GM23338 (cell line): Measurements from ENCODE around the gene SASH1. TPM values are rescaled to one million over a fixed set of nuclear protein-coding genes. Genes with fewer than 3 reads are reported as not detected.

Source experiments
- ATAC-seq: fragments of 200-7000 bp; cut with Tn5 transposase; 3 replicates; pipeline ENCODE4 v1.9.1; 2020
- DNase-seq: peaks from one replicate; pipeline ENCODE4 v3.0.0-alpha.2; 2015; ENCODE audit warnings: low spot score
- H2AFZ ChIP-seq: fragments of 200-600 bp; sonication (generic); 2 replicates; pipeline ENCODE4 v1.8.0; 2016; ENCODE audit warnings: antibody characterized with exemption, mild to moderate bottlenecking, moderate library complexity
- H3F3A ChIP-seq: fragments of 200-600 bp; sonication (generic); replicated peaks from 2 replicates; pipeline ENCODE4 v1.8.0; 2017; ENCODE audit warnings: antibody characterized with exemption, mixed run types, low read depth
- H3K27ac ChIP-seq: fragments of 200-600 bp; sonication (generic); 2 replicates; pipeline ENCODE4 v1.6.1; 2016; ENCODE audit warnings: low read depth
- H3K27me3 ChIP-seq: fragments of 200-600 bp; sonication (generic); 2 replicates; pipeline ENCODE4 v1.8.0; 2016; ENCODE audit warnings: mild to moderate bottlenecking, mixed run types, moderate library complexity; ENCODE audit not compliant: insufficient read depth
- H3K36me3 ChIP-seq: fragments of 200-600 bp; sonication (generic); 2 replicates; pipeline ENCODE4 v1.8.0; 2016; ENCODE audit warnings: mild to moderate bottlenecking; ENCODE audit not compliant: insufficient read depth
- H3K4me1 ChIP-seq: fragments of 200-600 bp; sonication (generic); 2 replicates; pipeline ENCODE4 v1.8.0; 2016; ENCODE audit warnings: mild to moderate bottlenecking, moderate library complexity; ENCODE audit not compliant: insufficient read depth
- H3K4me2 ChIP-seq: fragments of 200-600 bp; sonication (generic); 2 replicates; pipeline ENCODE4 v1.7.1; 2017; ENCODE audit warnings: mixed run types
- H3K4me3 ChIP-seq: fragments of 200-600 bp; sonication (generic); 2 replicates; pipeline ENCODE4 v1.6.1; 2016; ENCODE audit warnings: mixed run types
- H3K79me2 ChIP-seq: fragments of 200-600 bp; sonication (generic); replicated peaks from 2 replicates; pipeline ENCODE4 v1.8.0; 2017; ENCODE audit warnings: mild to moderate bottlenecking; ENCODE audit not compliant: insufficient read depth
- H3K9me2 ChIP-seq: fragments of 200-600 bp; sonication (generic); 2 replicates; pipeline ENCODE4 v1.8.0; 2017; ENCODE audit not compliant: insufficient read depth
- H4K20me1 ChIP-seq: fragments of 200-600 bp; sonication (generic); replicated peaks from 2 replicates; pipeline ENCODE4 v1.8.0; 2017; ENCODE audit warnings: mild to moderate bottlenecking; ENCODE audit not compliant: insufficient read depth
- H3K27ac Mint-ChIP-seq: 2 replicates; pipeline ENCODE4 v1.8.0; 2020; ENCODE audit warnings: inconsistent platforms, mild to moderate bottlenecking, moderate library complexity, mixed read lengths
- H3K27me3 Mint-ChIP-seq: 3 replicates; pipeline ENCODE4 v1.8.0; 2022; ENCODE audit warnings: low read depth, mild to moderate bottlenecking, moderate library complexity, mixed read lengths, inconsistent platforms; ENCODE audit not compliant: insufficient read depth, poor library complexity
- H3K36me3 Mint-ChIP-seq: 3 replicates; pipeline ENCODE4 v1.8.0; 2021; ENCODE audit warnings: low read depth, mild to moderate bottlenecking, inconsistent platforms, moderate library complexity, mixed read lengths
- H3K4me1 Mint-ChIP-seq: 3 replicates; pipeline ENCODE4 v1.8.0; 2020; ENCODE audit warnings: mild to moderate bottlenecking, inconsistent platforms, mixed read lengths
- H3K4me3 Mint-ChIP-seq: 3 replicates; pipeline ENCODE4 v1.8.0; 2021; ENCODE audit warnings: moderate library complexity, mild to moderate bottlenecking, inconsistent platforms, mixed read lengths
- H3K9me3 Mint-ChIP-seq: 3 replicates; pipeline ENCODE4 v1.8.0; 2020; ENCODE audit warnings: moderate library complexity, mild to moderate bottlenecking, inconsistent platforms, mixed read lengths
- CREB1 ChIP-seq: fragments of 250-450 bp; sonication (Bioruptor Pico); IDR thresholded peaks from 2 replicates; pipeline ENCODE4 v1.5.0; 2020; ENCODE audit warnings: low read depth, mild to moderate bottlenecking, moderate library complexity
- EZH2 ChIP-seq: fragments of 200-600 bp; sonication (generic); IDR thresholded peaks from one replicate; pipeline ENCODE4 v1.8.0; 2017; ENCODE audit warnings: antibody characterized with exemption, mild to moderate bottlenecking, low read depth; ENCODE audit not compliant: unreplicated experiment
- EZH2phosphoT487 ChIP-seq: fragments of 200-600 bp; sonication (generic); IDR thresholded peaks from one replicate; pipeline ENCODE4 v1.8.1; 2018; ENCODE audit warnings: antibody characterized with exemption; ENCODE audit not compliant: unreplicated experiment
- JUNB ChIP-seq: IDR thresholded peaks from one replicate; pipeline ENCODE4 v1.6.1; 2016; ENCODE audit warnings: antibody characterized with exemption; ENCODE audit not compliant: unreplicated experiment
- NANOG ChIP-seq: IDR thresholded peaks from 2 replicates; pipeline ENCODE4 v1.6.1; 2016; ENCODE audit warnings: antibody characterized with exemption, borderline replicate concordance
- POLR2AphosphoS5 ChIP-seq: IDR thresholded peaks from 2 replicates; pipeline ENCODE4 v1.6.1; 2016; ENCODE audit warnings: antibody characterized with exemption, low read depth
- REST ChIP-seq: IDR thresholded peaks from one replicate; pipeline ENCODE4 v1.6.1; 2018; ENCODE audit warnings: antibody characterized with exemption; ENCODE audit not compliant: unreplicated experiment
- STAT1 ChIP-seq: IDR thresholded peaks from one replicate; pipeline ENCODE4 v1.6.1; 2016; ENCODE audit warnings: antibody characterized with exemption; ENCODE audit not compliant: unreplicated experiment
- ZNF114 ChIP-seq: fragments of 250-450 bp; sonication (Bioruptor Pico); IDR thresholded peaks from 2 replicates; pipeline ENCODE4 v1.5.0; 2020; ENCODE audit warnings: mild to moderate bottlenecking, moderate library complexity
- ZNF331 ChIP-seq: fragments of 250-450 bp; sonication (Bioruptor Pico); IDR thresholded peaks from 2 replicates; pipeline ENCODE4 v1.5.0; 2020; ENCODE audit warnings: low read depth, mild to moderate bottlenecking, moderate library complexity
- ZNF462 ChIP-seq: fragments of 250-450 bp; sonication (Bioruptor Pico); IDR thresholded peaks from 2 replicates; pipeline ENCODE4 v1.5.0; 2020; ENCODE audit warnings: mild to moderate bottlenecking, moderate library complexity
- polyA plus RNA-seq: library from polyadenylated mRNA; unstranded; fragments of >200 nt; fragmentation: Nextera tagmentation; extraction: Ambion mirVana; gene quantifications from 2 replicates; pipeline ENCODE4 v1.2.1, GENCODE V29; 2016
- total RNA-seq: library from RNA; depleted of rRNA; stranded (reverse); fragments of >200 nt; shearing (Covaris generic); gene quantifications from 2 replicates; pipeline ENCODE4 v1.2.3, GENCODE V29; 2014
- TF ChIP-seq, protein P1 (sequence below), 2 experiments: fragments of 200-600 bp in 1 of 2; sonication (generic) in 1 of 2; conservative IDR thresholded peaks; 2 replicates each; pipeline versions ENCODE4 v1.5.1 to v1.6.1; 2016 to 2017; ENCODE audit warnings: antibody characterized with exemption in 2 of 2, low read depth in 2 of 2, mild to moderate bottlenecking in 2 of 2, moderate library complexity in 1 of 2
- TF ChIP-seq, protein P2 (sequence below): IDR thresholded peaks from 2 replicates; pipeline ENCODE4 v1.6.1; 2016; ENCODE audit warnings: antibody characterized with exemption

SASH1 gene
- total and polyA plus RNA-seq, 2 experiments from 2014 or later: 8.2 to 30.2 TPM

DNA sequence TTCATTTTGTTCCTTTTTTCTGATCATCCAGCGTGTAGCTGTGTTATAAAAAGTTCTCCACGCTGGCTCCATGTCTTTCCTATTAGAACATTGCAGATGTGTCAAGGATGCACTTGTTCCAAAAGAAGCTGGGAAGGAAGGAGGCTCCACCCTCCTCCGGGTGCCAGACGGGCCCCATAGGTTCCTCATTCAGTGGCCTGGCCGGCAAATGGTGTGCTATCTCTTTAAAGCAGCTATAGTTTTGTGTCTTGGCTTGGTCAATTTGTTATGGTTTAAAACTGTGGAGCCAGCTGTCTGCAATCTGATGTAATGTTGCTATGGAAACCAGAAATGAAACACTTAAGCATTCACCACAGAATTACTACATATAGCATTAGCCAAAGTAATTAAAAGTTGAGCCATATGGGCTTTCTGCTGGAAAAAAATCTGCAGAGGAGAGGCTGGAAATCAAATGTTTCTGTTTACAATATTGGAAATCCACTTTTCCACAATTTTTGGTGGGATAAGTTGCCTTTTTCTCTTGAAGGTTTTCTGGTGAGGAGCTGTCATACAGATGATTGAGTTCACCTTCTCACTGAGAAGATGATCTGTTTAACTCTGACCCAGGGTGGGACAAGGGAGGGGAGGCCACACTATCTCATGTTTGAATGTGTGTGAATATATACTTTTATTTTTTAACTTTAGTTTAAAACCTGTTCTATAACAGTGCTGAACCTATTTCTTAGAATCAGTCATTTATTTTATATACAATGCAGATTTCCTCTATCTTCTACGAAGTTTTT lies 167.4 kb downstream of the SASH1 start:
- TF ChIP-seq EZH2 (no peak), POLR2AphosphoS5 (no peak), JUNB (no peak), NANOG (no peak), EZH2phosphoT487 (no peak), ZNF331 (CRISPR knock-in tag) (no peak), ZNF462 (CRISPR knock-in tag) (no peak), ZNF114 (no peak), STAT1 (no peak), CREB1 (CRISPR knock-in tag) (no peak), REST (no peak)
- TF ChIP-seq, protein P1, sequence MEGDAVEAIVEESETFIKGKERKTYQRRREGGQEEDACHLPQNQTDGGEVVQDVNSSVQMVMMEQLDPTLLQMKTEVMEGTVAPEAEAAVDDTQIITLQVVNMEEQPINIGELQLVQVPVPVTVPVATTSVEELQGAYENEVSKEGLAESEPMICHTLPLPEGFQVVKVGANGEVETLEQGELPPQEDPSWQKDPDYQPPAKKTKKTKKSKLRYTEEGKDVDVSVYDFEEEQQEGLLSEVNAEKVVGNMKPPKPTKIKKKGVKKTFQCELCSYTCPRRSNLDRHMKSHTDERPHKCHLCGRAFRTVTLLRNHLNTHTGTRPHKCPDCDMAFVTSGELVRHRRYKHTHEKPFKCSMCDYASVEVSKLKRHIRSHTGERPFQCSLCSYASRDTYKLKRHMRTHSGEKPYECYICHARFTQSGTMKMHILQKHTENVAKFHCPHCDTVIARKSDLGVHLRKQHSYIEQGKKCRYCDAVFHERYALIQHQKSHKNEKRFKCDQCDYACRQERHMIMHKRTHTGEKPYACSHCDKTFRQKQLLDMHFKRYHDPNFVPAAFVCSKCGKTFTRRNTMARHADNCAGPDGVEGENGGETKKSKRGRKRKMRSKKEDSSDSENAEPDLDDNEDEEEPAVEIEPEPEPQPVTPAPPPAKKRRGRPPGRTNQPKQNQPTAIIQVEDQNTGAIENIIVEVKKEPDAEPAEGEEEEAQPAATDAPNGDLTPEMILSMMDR (conservative IDR thresholded peaks at IDR 0.05; ENCODE audit: low read depth in 2 of 2): no peak
- TF ChIP-seq, protein P2, sequence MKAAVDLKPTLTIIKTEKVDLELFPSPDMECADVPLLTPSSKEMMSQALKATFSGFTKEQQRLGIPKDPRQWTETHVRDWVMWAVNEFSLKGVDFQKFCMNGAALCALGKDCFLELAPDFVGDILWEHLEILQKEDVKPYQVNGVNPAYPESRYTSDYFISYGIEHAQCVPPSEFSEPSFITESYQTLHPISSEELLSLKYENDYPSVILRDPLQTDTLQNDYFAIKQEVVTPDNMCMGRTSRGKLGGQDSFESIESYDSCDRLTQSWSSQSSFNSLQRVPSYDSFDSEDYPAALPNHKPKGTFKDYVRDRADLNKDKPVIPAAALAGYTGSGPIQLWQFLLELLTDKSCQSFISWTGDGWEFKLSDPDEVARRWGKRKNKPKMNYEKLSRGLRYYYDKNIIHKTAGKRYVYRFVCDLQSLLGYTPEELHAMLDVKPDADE: no peak
- peaks cover 40% of the 10 kb centered on the region for H3K4me1 ChIP-seq
- H3K27me3 ChIP-seq: no peaks in the 10 kb centered on the region
- H3K36me3 ChIP-seq: no peaks in the 10 kb centered on the region
- ATAC-seq (peak; percentile 15; the same call in 1 of the 3 replicates), DNase-seq (no peak)
- no peak overlapping the region for H3K4me3 ChIP-seq
- no peak overlapping the region for H2AFZ ChIP-seq
- peaks cover 8% of the 10 kb centered on the region for H3K79me2 ChIP-seq
- Mint-ChIP-seq H3K27me3 (peaks cover 10% of the 10 kb centered on the region), H3K4me1 (peaks cover 49% of the 10 kb centered on the region), H3K4me3 (no peak overlapping the region), H3K9me3 (no peaks in the 10 kb centered on the region), H3K36me3 (no peaks in the 10 kb centered on the region), H3K27ac (no peak overlapping the region)
- H3F3A ChIP-seq: no peaks in the 10 kb centered on the region
- no peak overlapping the region for H3K4me2 ChIP-seq
- H3K27ac ChIP-seq: no peak overlapping the region
- H3K9me2 ChIP-seq: no peaks in the 10 kb centered on the region
- H4K20me1 ChIP-seq: 0 out of 2 replicates have a peak, but pooled peaks cover 2% of the 10 kb centered on the region
